Globus pallidus (tissue), 1 donor: Measurements from ENCODE around the gene KEAP1.
"Not testable (repeated sequence)": the region's sequence is repeated elsewhere in the genome, so short reads cannot be mapped to it uniquely, and the experiment has no call there.

Source experiments
- DNase-seq: peaks from one replicate; pipeline ENCODE4 v3.0.0-alpha.2; 2015; ENCODE audit warnings: low spot score

The KEAP1 gene

DNA sequence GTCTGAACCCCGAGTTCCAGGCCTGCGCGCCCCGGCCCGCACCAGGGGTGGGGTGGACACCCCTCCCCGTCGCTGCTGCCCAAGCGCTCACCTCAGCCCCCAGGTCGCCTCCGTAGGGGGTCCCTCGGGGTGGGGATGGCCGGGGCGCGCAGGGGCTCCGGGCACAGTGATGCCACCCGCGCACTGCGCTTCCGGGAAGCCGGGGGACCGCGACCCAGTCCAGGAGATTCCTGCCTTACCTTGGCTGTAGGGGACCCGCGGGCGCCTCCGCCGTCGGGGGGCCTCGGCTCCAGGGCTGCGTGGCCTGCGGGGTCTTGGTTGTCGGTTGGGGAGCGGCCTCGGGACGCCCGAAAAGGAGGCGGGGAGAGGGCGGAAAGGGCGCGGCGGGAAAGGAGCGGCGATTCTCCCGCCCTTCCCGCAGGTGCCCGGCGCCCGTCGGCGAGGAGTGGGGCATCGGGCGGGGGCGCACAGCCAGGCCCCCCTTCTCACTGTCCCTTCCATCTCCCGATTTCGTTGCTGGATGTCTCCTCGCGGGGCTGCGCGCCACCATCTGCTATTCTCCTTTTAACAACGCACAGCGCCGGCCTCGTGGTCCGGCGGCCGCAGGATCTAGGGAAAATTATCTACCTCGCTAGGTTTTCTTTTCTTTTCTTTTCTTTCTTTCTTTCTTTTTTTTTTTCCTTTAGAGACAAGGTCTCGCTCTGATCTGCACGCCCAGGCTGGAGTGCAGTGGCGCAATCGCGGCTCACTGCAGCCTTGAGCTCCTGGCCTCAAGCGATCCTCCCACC, at the start of gene KEAP1:
Gene KEAP1, minus strand, starts transcription at position 355 of the 788 bp plus-strand sequence. CDS start 3,323 bp downstream, outside the sequence.
- no peak for DNase-seq

- DNase-seq: no peak
Observed at GRCh38 chr19:10552510-10553053, 49.4 kb upstream of the KEAP1 start.

- peak; percentile 14 for DNase-seq
Observed at GRCh38 chr19:10551698-10552301, 48.6 kb upstream of the KEAP1 start.

GRCh38 chr19:10551006-10551405, 47.9 kb upstream of the KEAP1 start:
- DNase-seq: not testable (repeated sequence)

DNA sequence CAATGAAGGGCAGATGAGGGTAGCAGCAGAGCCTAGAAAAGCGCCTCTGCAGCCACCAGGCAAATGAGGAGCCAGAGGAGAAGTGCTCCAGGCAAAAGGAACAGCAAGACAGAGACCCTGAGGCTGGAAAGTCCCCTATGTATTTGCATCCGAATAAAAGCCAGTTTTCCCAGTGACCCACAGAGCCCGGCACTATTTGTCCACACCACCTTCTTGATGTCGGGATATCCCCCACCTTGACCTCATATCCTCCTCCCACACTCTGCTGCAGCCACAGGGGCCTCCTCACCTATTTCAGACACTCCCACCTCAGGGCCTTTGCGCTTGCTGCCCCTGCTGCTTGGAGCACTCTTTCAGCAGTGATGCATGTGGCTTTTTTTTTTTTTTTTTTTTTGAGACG, 47.2 kb upstream of the KEAP1 start:
- DNase-seq: no peak

- DNase-seq: no peak
Observed at GRCh38 chr19:10549733-10550132, 46.6 kb upstream of the KEAP1 start.

DNA sequence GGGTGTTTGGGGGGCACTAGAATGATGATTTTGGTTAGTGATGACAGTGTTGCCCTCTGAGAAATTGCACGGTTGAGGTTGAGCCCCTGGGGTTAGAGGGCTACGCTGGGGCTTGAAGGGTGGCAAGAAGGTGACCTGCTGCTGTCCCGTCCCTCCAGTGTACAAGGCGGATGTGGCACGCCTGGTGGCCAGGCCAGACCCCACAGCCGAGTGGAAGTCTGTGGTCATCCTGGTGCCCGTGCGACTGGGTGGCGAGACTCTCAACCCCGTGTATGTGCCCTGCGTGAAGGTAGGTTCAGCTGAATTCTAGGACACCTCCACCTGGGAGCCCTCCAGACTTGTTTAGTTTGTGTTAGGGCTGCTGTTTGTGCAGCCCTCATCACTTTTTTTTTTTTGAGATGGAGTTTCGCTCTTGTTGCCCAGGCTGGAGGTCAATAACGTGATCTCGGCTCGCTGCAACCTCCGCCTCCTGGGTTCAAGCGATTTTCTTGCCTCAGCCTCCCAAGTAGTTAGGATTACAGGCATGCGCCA, 45.7 kb upstream of the KEAP1 start:
- DNase-seq: no peak

DNA sequence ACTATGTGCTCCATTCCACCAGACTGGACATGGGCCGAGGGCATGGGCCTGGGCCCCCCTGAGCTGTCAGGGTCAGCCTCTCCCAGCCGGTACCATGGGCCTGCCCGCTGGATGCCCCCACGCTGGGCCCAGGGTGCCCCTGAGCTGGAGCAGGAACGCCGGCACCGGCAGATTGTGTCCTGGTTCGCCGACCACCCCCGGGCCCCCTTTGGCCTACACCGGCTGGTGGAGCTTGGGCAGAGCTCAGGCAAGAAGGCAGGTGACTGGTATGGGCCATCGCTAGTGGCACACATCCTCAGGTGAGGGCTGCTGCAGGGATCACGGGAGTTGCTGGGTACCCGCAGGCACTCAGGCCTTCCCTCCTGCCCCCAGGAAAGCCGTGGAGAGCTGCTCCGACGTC, 43.7 kb upstream of the KEAP1 start:
- no peak for DNase-seq

- DNase-seq: no peak
Observed at GRCh38 chr19:10544753-10545251, 41.6 kb upstream of the KEAP1 start.

- DNase-seq: no peak
Observed at GRCh38 chr19:10544242-10544752, 41.1 kb upstream of the KEAP1 start.

DNA sequence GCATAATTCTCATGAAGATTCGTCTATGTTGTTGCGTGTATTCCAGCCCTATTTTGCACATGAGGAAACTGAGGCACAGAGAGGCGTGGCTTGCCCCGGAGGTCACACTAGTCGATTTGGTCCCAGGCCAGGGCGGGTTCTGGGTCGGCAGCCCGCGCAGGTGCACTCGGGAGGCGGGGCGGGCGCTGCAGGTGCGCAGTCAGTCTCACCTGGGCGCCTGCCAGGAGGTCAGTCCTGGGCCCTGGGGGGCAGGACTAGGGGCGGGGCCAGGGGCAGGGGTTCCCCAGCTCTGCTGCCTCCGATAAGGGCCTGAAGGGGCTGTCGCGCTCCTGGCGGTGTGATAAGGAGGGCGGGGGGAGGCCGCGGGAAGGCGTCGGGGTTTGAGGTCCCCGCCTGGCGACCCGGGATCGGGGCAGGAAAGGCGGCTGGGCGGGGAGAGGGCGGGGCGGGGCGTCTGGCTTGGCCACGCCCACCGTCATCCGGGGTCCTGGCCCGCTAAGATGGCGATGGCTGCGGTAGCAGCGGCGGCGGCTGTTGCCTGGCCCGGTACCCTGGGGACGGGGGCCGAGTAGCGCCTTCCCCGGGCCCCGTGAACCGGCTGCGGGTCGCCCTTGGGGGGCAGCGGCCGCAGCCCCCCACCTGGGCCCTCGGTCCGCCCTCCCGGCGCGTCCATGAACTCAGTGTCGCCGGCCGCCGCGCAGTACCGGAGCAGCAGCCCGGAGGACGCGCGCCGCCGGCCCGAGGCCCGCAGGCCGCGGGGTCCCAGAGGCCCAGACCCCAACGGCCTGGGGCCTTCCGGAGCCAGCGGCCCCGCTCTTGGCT, 40.5 kb upstream of the KEAP1 start, which contains the start of gene ATG4D:
Gene ATG4D, plus strand, starts transcription at position 485 of the 822 bp plus-strand sequence. Its CDS starts 187 bp downstream, at position 672.
- peak; percentile 72 for DNase-seq

- no peak for DNase-seq
Observed at GRCh38 chr19:10543059-10543419, 39.9 kb upstream of the KEAP1 start.

DNA sequence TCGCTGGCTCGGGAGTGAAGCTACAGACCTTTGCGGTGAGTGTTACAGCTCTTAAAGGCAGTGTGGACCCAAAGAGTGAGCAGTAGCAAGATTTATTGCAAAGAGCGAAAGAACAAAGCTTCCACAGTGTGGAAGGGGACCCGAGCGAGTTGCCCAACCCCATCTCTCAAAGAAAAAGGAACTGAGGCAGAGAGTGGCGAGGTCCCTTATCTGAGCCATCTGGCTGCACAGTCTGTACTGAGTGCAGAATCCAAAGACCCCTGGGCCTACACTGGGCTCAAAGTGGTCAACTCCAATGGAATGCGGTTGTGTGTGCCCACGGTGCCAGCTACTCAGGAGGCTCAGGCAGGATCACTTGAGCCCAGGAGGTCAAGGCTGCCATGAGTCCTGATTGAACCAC, 35.9 kb upstream of the KEAP1 start:
- not testable (repeated sequence) for DNase-seq

GRCh38 chr19:10538204-10538983, 35.2 kb upstream of the KEAP1 start:
- no peak for DNase-seq

DNA sequence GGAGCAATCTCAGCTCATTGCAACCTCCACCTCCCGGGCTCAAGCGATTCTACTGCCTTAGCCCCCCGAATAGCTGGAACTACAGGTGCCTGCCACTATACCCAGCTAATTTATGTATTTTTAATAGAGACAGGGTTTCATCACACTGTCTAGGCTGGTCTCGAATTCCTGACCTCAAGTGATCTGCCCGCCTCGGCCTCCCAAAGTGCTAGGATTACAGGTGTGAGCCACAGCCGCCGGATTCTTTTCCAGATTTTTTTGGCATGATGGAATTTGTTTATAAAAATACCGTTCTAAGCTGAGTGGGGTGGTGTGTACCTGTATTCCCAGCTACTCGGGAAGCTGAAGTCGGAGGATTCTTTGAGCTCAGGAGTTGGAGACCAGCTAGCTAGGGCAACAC, 34.5 kb upstream of the KEAP1 start:
- DNase-seq: no peak

DNA sequence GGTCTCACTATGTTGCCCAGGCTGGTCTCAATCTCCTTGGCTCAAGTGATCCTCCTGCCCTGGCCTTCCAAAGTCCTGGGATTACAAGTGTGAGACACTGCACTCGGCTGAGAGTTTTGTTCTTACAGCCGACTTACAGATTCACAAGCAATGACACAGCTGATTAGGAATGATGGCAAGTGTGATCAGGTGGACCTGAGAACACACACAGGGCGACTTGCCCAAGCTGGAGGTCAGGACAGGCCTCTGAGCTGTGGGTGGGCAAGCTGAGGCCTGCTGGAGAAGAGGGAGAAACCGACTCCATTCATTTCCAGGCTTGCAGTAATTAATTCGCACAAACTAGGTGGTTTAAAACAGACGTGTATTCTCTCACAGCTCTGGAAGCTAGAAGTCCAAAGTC, 32.5 kb upstream of the KEAP1 start:
- no peak for DNase-seq

DNA sequence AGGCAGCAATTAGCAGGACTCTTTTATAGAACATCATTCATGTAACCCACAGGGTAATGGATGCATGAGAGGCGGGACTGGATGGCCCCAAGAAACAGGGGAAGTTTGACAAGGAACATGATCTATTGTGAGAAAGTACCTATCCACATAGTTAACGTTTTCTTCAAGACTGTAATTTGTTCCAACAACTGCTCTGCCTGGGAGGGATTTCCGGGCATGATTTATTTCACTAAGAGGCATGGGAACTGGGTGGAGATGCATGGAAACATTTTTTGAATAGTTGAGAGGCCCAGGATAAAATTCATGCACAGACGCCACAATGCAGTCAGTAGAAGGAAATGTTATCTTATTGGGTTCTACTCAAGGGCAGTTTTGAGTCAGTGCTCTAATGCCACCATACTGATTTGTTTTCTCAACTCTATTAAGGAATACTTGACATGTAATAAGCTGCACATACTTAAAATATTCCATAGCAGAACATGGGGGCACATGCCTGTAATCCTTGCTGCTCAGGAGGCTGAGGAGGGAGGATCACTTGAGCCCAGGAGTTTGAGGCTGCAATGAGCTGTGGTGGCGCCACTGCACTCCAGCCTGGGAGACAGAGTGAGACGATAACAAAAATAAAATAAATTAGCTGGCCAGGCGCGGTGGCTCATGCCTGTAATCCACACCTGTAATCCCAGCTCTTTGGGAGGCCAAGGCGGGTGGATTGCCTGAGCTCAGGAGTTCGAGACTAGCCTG, 30.7 kb upstream of the KEAP1 start:
- no peak for DNase-seq

DNA sequence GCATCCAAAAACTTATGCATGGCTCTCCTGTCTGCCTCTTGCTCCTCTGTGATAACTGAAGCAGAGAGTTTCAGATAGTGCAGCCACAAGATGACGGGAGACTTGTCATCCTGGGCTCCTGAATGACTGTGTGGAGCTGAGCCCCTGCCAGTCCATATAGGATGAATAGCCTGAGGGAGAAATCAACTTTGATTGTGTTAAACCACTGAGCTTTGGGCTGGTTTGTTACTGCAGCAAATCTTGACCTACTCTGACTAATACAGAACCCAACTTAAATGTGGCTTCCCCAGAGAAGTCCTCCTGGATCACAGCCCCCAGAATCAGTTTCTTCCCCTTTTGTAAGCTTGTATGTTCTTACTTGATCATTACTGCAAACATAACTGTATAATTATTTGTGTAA, 29.3 kb upstream of the KEAP1 start:
- DNase-seq: no peak

DNA sequence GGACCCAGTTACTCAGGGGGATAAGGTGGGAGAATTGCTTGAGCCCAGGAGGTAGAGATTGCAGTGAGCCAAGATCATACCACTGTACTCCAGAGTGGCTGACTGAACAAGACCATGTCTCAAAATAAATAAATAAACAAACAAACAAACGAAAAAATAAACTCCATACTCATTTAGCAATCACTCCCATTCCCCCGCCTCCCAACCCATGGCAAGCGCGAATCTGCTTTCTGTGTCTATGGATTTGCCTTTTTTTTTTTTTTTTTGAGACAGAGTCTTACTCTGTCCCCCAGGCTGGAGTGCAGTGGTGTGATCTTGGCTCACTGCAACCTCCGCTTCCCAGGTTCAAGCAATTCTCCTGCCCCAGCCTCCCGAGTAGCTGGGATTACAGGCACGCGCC, 23.7 kb upstream of the KEAP1 start:
- not testable (repeated sequence) for DNase-seq

- DNase-seq: no peak
Observed at GRCh38 chr19:10525636-10526035, 22.5 kb upstream of the KEAP1 start.
